ENCODE results near the gene FOXD4L1. TPM values are rescaled to one million over a fixed set of nuclear protein-coding genes. Genes with fewer than 3 reads are reported as not detected.
"Not testable (repeated sequence)": the region's sequence is repeated elsewhere in the genome, so short reads cannot be mapped to it uniquely, and the experiment has no call there.

FOXD4L1 gene
- total and polyA plus RNA-seq, 7 experiments from 2014 or later = 0.16 to 0.60 (median 0.35) TPM; not detected in 3

GRCh38 chr2:113541204-113541975, 42.9 kb downstream of the FOXD4L1 start:
- H3K36me3 Mint-ChIP-seq; H3K27ac Mint-ChIP-seq; H3K4me1 ChIP-seq (ENCODE audit: control insufficient read depth in 2 of 2, insufficient read depth in 2 of 2, low read length in 2 of 2); H3K9me3 ChIP-seq (ENCODE audit: control insufficient read depth in 2 of 3, low read length in 3 of 3); H3K36me3 ChIP-seq (ENCODE audit: control insufficient read depth in 2 of 3, insufficient read depth in 3 of 3, low read length in 3 of 3); H3K4me1 Mint-ChIP-seq; CTCF ChIA-PET; POLR2A ChIA-PET; H3K27me3 ChIP-seq (ENCODE audit: control insufficient read depth in 2 of 2, insufficient read depth in 2 of 2, low read length in 2 of 2); H3K27ac ChIP-seq (ENCODE audit: low read depth, low read length); intact Hi-C loops (cut with micrococcal nuclease); H3K9me3 Mint-ChIP-seq: not testable (repeated sequence)
- ATAC-seq (peak; percentile 66), DNase-seq (peak in 6 of 9 donors; percentile 7 to 32 (median 20))
- H3K4me3 ChIP-seq (ENCODE audit: low read length) = peak overlapping the region; percentile 46
- Mint-ChIP-seq H3K27me3 (peaks cover 0 to 29% (median 11%) of the 10 kb centered on the region in 5 donors), H3K4me3 (peak overlapping the region; percentile 55 to 84 (median 74))

GRCh38 chr2:113541976-113542485, 43.6 kb downstream of the FOXD4L1 start:
- intact Hi-C loops (cut with micrococcal nuclease); POLR2A ChIA-PET; H3K36me3 Mint-ChIP-seq; H3K9me3 ChIP-seq (ENCODE audit: control insufficient read depth in 2 of 3, low read length in 3 of 3); H3K27me3 ChIP-seq (ENCODE audit: control insufficient read depth in 2 of 2, insufficient read depth in 2 of 2, low read length in 2 of 2); CTCF ChIA-PET; DNase-seq; H3K27ac ChIP-seq (ENCODE audit: low read depth, low read length); H3K9me3 Mint-ChIP-seq; H3K4me1 ChIP-seq (ENCODE audit: control insufficient read depth in 2 of 2, insufficient read depth in 2 of 2, low read length in 2 of 2); H3K4me1 Mint-ChIP-seq; H3K4me3 ChIP-seq (ENCODE audit: low read length); H3K36me3 ChIP-seq (ENCODE audit: control insufficient read depth in 2 of 3, insufficient read depth in 3 of 3, low read length in 3 of 3): not testable (repeated sequence)
- peak; percentile 41 for ATAC-seq
- peak overlapping the region in 1 of 9 donors; percentile 57 for H3K27ac Mint-ChIP-seq
- peaks cover 0 to 29% (median 11%) of the 10 kb centered on the region in 5 donors for H3K27me3 Mint-ChIP-seq
- H3K4me3 Mint-ChIP-seq = peak overlapping the region in 7 of 10 donors; percentile 68 to 83 (median 82)

DNA sequence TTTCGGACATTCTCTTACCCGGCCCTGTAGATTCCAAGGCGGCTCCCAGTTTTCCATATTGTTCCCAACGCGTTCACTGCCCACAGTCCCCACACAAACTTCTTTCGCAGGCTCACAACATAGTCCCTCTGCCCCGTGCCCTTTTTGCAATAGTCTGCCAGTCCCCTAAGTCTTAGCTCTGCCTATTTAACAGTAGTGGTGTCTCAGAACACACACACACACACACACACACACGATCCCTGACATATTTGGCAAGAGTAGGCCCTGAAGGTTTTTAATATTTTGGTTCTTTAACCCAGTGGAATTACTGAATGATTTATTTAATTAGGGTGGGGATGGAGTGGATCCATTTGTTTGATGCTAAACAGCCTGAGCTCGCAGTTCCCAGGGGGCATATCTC, 44.1 kb downstream of the FOXD4L1 start:
- H3K9me3 Mint-ChIP-seq = not testable (repeated sequence)

More for the DNA sequence above, 44.1 kb downstream of the FOXD4L1 start:
- POLR2A ChIA-PET; CTCF ChIA-PET; H3K36me3 ChIP-seq (ENCODE audit: control insufficient read depth in 2 of 3, insufficient read depth in 3 of 3, low read length in 3 of 3); H3K27me3 ChIP-seq (ENCODE audit: control insufficient read depth in 2 of 2, insufficient read depth in 2 of 2, low read length in 2 of 2); H3K36me3 Mint-ChIP-seq; H3K4me1 Mint-ChIP-seq; H3K27ac ChIP-seq (ENCODE audit: low read depth, low read length); H3K4me3 ChIP-seq (ENCODE audit: low read length); H3K9me3 ChIP-seq (ENCODE audit: control insufficient read depth in 2 of 3, low read length in 3 of 3); H3K4me1 ChIP-seq (ENCODE audit: control insufficient read depth in 2 of 2, insufficient read depth in 2 of 2, low read length in 2 of 2); DNase-seq; intact Hi-C loops (cut with micrococcal nuclease); ATAC-seq: not testable (repeated sequence)
- Mint-ChIP-seq H3K4me3 (peak overlapping the region; percentile 68 to 83 (median 82)), H3K27ac (peak overlapping the region in 2 of 9 donors; percentile 25 to 57), H3K27me3 (peaks cover 0 to 29% (median 11%) of the 10 kb centered on the region in 5 donors)

Other genes with a start within 250 kb of the FOXD4L1 start
- 1 to 10 TPM in 3 of 5 experiments, under 1 TPM in 2; 0.37 to 1.5 (median 1.2) TPM for gene PAX8, start 219.7 kb upstream of the FOXD4L1 start, total RNA-seq
- 1 to 10 TPM in 1 of 2 donors, under 1 TPM in 1; 0.09 to 1.4 TPM for gene PAX8, start 219.7 kb upstream of the FOXD4L1 start, polyA plus RNA-seq
- gene ZNG1B, start 61.0 kb upstream of the FOXD4L1 start, total RNA-seq = 10 to 100 TPM; 37.0 to 44.7 (median 40.3) TPM
- 10 to 100 TPM; 21.5 to 28.3 TPM for gene ZNG1B, start 61.0 kb upstream of the FOXD4L1 start, polyA plus RNA-seq
- 10 to 100 TPM; 16.5 to 57.9 (median 26.2) TPM for gene RABL2A, start 128.6 kb downstream of the FOXD4L1 start, total RNA-seq
- 10 to 100 TPM; 14.8 to 19.0 TPM for gene RABL2A, start 128.6 kb downstream of the FOXD4L1 start, polyA plus RNA-seq